Prostate gland (tissue), 2 donors: Measurements from ENCODE around the gene DTNB.

Source experiments
- CTCF ChIP-seq, 4 experiments: fragments of 200-600 bp in 2 of 4; fragments of 450-650 bp in 2 of 4; sonication (generic) in 2 of 4; IDR thresholded peaks; 1 replicate in 3 of 4; 2 replicates in 1 of 4; pipeline ENCODE4 v1.5.1; 2016 to 2019; ENCODE audit warnings: antibody characterized with exemption in 4 of 4, mild to moderate bottlenecking in 2 of 4, moderate library complexity in 2 of 4
- POLR2AphosphoS5 ChIP-seq: sonication (generic); formaldehyde crosslinking; IDR thresholded peaks from one replicate; pipeline ENCODE4 v1.6.1; 2017; ENCODE audit warnings: antibody characterized with exemption

DNA sequence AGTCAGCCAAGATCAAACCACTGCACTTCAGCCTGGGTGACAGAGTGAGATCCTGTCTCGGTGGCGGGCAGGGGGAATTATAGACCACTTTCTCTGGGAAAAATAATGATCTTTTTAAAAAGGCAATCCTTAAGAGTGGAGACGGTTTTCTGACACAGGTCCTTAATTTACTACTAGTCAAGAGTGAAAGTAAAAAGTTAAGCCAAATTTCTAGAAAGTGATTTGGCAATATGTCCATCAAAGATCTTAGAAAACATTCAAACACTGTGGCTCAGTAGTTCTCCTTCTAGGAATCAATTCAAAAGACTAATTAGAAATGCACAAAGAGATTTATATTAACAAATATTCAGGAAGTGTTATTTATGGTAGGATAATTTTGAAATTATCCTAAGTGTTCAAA is 183.2 kb downstream of the DTNB start:
- TF ChIP-seq POLR2AphosphoS5 (no peak), CTCF (IDR thresholded peaks at IDR 0.05) (no peak)
